ENCODE data around the gene HSD17B3.
A peak's percentile ranks its signal among the peaks of the same experiment; 100 is the strongest.
"Not testable (repeated sequence)": the region's sequence is repeated elsewhere in the genome, so short reads cannot be mapped to it uniquely, and the experiment has no call there.

The HSD17B3 gene

DNA sequence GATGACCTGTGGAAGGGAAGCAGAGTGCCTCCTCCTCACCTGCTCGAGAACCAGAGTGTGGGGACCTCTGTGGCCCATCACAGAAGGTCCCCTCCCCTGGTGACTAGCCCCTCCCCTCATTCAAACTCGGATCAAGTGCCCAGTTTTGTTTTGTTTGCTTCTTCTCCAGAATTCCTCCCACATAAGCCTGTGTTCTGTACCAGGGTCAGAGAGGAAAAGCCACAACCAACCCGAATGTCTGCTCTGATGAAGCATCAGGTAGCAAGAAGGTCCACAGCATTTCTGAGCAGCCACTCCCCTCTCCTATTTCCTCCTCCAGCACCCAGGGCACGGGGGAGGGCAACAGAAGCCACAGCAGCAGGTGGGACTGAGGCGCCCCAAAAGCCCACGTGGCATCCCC is 58.2 kb downstream of the HSD17B3 start:
- DNase-seq (ENCODE audit: extremely low read depth, insufficient read length) = no peak
- Histone ChIP-seq H3K27me3 (replicated peaks; ENCODE audit: control insufficient read depth, insufficient read depth, low read length) (no peaks in the 10 kb centered on the region; the same call in none of the 2 replicates), H3K4me3 (replicated peaks; ENCODE audit: low read depth, low read length) (no peak overlapping the region), H3K36me3 (ENCODE audit: control insufficient read depth, insufficient read depth, low read length) (no peaks in the 10 kb centered on the region)
- TF ChIP-seq, protein P1, sequence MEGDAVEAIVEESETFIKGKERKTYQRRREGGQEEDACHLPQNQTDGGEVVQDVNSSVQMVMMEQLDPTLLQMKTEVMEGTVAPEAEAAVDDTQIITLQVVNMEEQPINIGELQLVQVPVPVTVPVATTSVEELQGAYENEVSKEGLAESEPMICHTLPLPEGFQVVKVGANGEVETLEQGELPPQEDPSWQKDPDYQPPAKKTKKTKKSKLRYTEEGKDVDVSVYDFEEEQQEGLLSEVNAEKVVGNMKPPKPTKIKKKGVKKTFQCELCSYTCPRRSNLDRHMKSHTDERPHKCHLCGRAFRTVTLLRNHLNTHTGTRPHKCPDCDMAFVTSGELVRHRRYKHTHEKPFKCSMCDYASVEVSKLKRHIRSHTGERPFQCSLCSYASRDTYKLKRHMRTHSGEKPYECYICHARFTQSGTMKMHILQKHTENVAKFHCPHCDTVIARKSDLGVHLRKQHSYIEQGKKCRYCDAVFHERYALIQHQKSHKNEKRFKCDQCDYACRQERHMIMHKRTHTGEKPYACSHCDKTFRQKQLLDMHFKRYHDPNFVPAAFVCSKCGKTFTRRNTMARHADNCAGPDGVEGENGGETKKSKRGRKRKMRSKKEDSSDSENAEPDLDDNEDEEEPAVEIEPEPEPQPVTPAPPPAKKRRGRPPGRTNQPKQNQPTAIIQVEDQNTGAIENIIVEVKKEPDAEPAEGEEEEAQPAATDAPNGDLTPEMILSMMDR (IDR thresholded peaks at IDR 0.05; ENCODE audit: insufficient read depth, low read length, poor library complexity, severe bottlenecking) = no peak

DNA sequence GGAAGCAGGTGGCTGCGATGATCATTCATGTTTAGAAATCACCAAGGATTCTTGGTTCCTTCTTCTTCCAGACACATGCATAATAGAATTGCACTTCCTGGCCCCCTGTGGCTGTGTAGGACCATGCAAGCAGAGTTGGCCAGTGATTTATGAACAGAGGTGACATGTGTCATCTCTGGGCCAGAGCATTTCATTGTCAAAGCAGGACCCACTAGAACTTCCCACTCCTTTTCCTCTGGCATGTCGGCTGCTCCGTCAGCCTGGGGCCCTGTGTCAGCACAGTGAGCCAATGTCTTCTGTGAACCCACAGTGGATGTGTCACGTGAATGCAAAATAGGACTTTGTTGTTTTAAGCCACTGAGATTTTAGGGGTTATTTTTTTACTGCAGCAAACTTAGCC is 59.2 kb downstream of the HSD17B3 start:
- Histone ChIP-seq H3K4me3 (replicated peaks; ENCODE audit: low read depth, low read length) (no peak overlapping the region), H3K27me3 (replicated peaks; ENCODE audit: control insufficient read depth, insufficient read depth, low read length) (no peaks in the 10 kb centered on the region; the same call in none of the 2 replicates), H3K36me3 (ENCODE audit: control insufficient read depth, insufficient read depth, low read length) (no peaks in the 10 kb centered on the region)
- no peak for DNase-seq (ENCODE audit: extremely low read depth, insufficient read length)
- TF ChIP-seq, protein P1 (IDR thresholded peaks at IDR 0.05; ENCODE audit: insufficient read depth, low read length, poor library complexity, severe bottlenecking) = no peak

DNA sequence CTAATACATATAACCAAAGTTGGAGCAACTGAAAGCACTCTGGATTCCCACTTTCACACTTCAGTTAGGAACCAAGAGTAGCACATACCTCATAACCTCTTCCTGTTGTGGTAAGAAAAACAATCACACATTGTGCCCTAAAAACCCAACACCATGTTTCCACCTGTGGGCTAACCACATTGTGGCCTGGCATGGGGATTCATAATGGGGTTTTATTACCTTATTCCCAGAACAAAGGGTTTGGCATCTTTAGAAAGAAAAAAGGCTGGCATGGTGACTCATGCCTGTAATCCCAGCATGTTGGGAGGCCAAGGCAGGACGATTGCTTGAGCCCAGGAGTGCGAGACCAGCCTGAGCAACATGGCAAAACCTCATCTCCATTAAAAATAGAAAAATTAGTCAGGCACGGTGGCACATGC is 60.6 kb downstream of the HSD17B3 start:
- H3K36me3 ChIP-seq (ENCODE audit: control insufficient read depth, insufficient read depth, low read length) = no peaks in the 10 kb centered on the region
- no peak overlapping the region for H3K4me3 ChIP-seq (replicated peaks; ENCODE audit: low read depth, low read length)
- DNase-seq (ENCODE audit: extremely low read depth, insufficient read length) = peak; percentile 52
- TF ChIP-seq, protein P1 (IDR thresholded peaks at IDR 0.05; ENCODE audit: insufficient read depth, low read length, poor library complexity, severe bottlenecking) = no peak
- H3K27me3 ChIP-seq (replicated peaks; ENCODE audit: control insufficient read depth, insufficient read depth, low read length) = no peaks in the 10 kb centered on the region; the same call in none of the 2 replicates

DNA sequence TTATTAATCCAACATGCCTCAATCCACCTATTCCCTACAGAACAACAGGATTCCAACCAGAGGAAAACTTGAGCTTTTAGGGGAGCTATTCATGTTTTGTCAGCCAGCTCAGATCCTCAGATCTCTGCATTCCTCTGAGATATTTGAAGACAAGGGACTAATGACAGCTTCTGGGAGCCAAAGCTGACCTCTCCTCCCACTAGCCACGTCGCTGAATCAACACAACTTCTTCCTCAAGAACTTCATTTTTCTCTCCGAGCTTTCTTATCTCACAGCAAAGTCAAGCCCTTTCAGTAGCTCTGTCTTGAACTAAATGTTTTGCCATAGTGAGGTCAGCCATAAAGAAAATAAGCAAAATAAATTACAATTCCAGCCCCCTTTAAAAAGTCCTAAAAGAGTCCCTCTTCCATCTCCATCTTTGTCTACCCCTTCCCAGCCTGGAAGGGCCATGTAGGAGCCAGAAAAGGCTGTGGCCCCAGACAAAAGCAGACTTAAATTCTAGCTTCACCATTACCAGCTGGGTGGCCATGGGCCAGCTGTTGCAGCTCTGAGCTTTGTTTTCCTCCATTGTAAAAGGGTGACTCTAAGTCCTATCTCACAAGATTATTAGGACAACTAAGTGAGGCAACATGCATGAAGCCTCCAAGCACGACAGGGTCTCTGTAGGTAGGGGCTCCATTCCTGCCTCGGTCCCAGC is 65.0 kb downstream of the HSD17B3 start:
- no peak for DNase-seq (ENCODE audit: extremely low read depth, insufficient read length)
- H3K27me3 ChIP-seq (replicated peaks; ENCODE audit: control insufficient read depth, insufficient read depth, low read length) = peaks cover 2% of the 10 kb centered on the region
- no peak overlapping the region for H3K4me3 ChIP-seq (replicated peaks; ENCODE audit: low read depth, low read length)
- no peaks in the 10 kb centered on the region for H3K36me3 ChIP-seq (ENCODE audit: control insufficient read depth, insufficient read depth, low read length)
- TF ChIP-seq, protein P1 (IDR thresholded peaks at IDR 0.05; ENCODE audit: insufficient read depth, low read length, poor library complexity, severe bottlenecking) = no peak

DNA sequence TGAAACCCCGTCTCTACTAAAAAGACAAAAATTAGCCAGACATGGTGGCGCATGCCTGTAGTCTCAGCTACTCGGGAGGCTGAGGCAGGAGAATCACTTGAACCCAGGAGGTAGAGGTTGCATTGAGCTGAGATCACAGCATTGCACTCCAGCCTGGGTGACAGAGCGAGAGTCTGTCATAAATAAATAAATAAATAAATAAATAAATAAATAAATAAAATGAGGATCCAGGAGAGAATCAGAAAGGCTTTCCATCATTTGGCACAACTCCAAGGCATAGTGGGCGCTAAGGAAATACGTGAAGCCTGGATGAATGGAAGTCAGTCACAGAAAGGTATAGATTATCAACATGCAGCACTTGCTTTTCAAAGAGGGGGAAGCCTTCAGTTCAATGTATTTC is 65.6 kb downstream of the HSD17B3 start:
- not testable (repeated sequence) for H3K4me3 ChIP-seq (replicated peaks; ENCODE audit: low read depth, low read length); DNase-seq (ENCODE audit: extremely low read depth, insufficient read length); H3K36me3 ChIP-seq (ENCODE audit: control insufficient read depth, insufficient read depth, low read length); H3K27me3 ChIP-seq (replicated peaks; ENCODE audit: control insufficient read depth, insufficient read depth, low read length)

DNA sequence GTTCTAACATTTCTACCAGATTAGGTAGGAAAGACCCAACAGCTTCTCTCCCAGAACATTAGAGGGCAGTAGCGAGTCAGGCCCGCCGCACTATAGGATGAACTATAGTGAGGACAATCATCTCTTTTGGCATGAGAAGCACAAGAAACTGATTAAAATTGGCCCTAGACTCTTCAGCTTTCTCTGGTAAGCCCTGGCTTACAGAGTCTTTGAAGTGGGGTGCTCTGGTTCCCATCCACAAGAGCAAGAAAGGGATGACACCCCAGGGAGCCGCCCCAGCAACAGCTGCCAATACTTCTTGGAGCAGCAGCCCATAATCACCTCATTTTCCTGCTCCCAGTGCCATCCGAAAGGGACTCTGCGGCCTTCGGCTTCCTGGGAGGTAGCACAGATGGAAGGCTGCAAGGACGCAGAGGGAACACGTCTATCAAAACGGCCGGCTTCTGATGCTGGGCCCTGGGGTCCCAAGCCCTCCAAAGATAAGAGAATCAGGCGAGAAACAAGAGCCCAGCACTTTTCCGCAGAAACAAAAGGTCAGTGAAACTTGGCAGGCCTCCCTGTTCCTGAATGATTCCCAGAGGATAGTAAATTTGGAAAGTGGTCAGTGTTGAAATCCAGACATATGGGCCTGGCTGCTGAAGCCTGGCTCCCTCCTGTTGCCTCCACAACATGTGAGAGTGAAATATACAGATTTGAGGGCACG is 69.3 kb downstream of the HSD17B3 start:
- H3K27me3 ChIP-seq (replicated peaks; ENCODE audit: control insufficient read depth, insufficient read depth, low read length) = peaks cover 2% of the 10 kb centered on the region
- DNase-seq (ENCODE audit: extremely low read depth, insufficient read length) = no peak
- H3K36me3 ChIP-seq (ENCODE audit: control insufficient read depth, insufficient read depth, low read length) = no peaks in the 10 kb centered on the region
- TF ChIP-seq, protein P1 (IDR thresholded peaks at IDR 0.05; ENCODE audit: insufficient read depth, low read length, poor library complexity, severe bottlenecking) = peak; percentile 93
- H3K4me3 ChIP-seq (replicated peaks; ENCODE audit: low read depth, low read length) = no peak overlapping the region

Data from GM06990 (cell line).